B cell (primary cell): Measurements from ENCODE around the gene FMN2. TPM values are rescaled to one million over a fixed set of nuclear protein-coding genes. Genes with fewer than 3 reads are reported as not detected.

ENCODE experiments used
- ATAC-seq: fragments of 200-7000 bp; cut with Tn5 transposase; one replicate; pipeline ENCODE4 v1.10.0; 2021; ENCODE audit warnings: low read depth, mild to moderate bottlenecking, moderate number of reproducible peaks, moderate library complexity
- CTCF ChIA-PET: fragments of 350-600 bp; sonication (Branson Sonifier 250); formaldehyde crosslinking; loops from one replicate; lab custom pipeline; 2021; ENCODE audit warnings: antibody characterized with exemption, inconsistent platforms; lab: Charles Lee
- POLR2A ChIA-PET: fragments of 350-600 bp; sonication (Branson Sonifier 250); formaldehyde crosslinking; loops from one replicate; lab custom pipeline; 2021; ENCODE audit warnings: antibody characterized with exemption; lab: Charles Lee
- DNase-seq: peaks from one replicate; pipeline ENCODE4 v3.0.0; 2013
- H2AFZ ChIP-seq: 2 replicates; pipeline ENCODE4 v1.6.1; 2012; ENCODE audit warnings: mild to moderate bottlenecking, low read depth, low read length; ENCODE audit not compliant: insufficient read depth, poor library complexity, severe bottlenecking
- H3K27ac ChIP-seq, 2 donors: 1 replicate in 1 of 2; 2 replicates in 1 of 2; pipeline ENCODE4 v1.5.1; 2012 to 2013; ENCODE audit warnings: low read length in 2 of 2, mild to moderate bottlenecking in 2 of 2, moderate library complexity in 1 of 2
- H3K27me3 ChIP-seq, 4 experiments: fragments of 200-600 bp in 1 of 4; sonication (generic) in 1 of 4; replicated peaks in 1 of 4; 1 replicate in 2 of 4; 2 replicates in 2 of 4; pipeline versions ENCODE4 v1.6.1 to v1.7.0; 2013 to 2016; ENCODE audit warnings: low read length in 3 of 4, mild to moderate bottlenecking in 2 of 4, mixed read lengths in 1 of 4, moderate library complexity in 1 of 4; ENCODE audit not compliant: insufficient read depth in 4 of 4, control insufficient read depth in 3 of 4; ENCODE audit errors: control extremely low read depth in 1 of 4
- H3K36me3 ChIP-seq, 2 experiments: replicated peaks in 1 of 2; 1 replicate in 1 of 2; 2 replicates in 1 of 2; pipeline versions ENCODE4 v1.6.1 to v1.7.1; 2013; ENCODE audit warnings: low read length in 1 of 2; ENCODE audit not compliant: insufficient read depth in 2 of 2, control insufficient read depth in 1 of 2; ENCODE audit errors: control extremely low read depth in 1 of 2, extremely low read depth in 1 of 2
- H3K4me1 ChIP-seq, 2 donors: fragments of 200-600 bp in 1 of 2; sonication (generic) in 1 of 2; 1 replicate in 1 of 2; 2 replicates in 1 of 2; pipeline versions ENCODE4 v1.5.1 to v1.6.1; 2013 to 2017; ENCODE audit warnings: low read length in 2 of 2; ENCODE audit not compliant: control insufficient read depth in 2 of 2, insufficient read depth in 2 of 2
- H3K4me2 ChIP-seq: replicated peaks from 2 replicates; pipeline ENCODE3; 2012; ENCODE audit warnings: mild to moderate bottlenecking, low read depth, low read length; ENCODE audit not compliant: poor library complexity, severe bottlenecking
- H3K4me3 ChIP-seq, 5 experiments: fragments of 200-600 bp in 1 of 5; sonication (generic) in 1 of 5; 1 replicate in 3 of 5; 2 replicates in 2 of 5; pipeline versions ENCODE4 v1.5.1 to v1.7.0; 2011 to 2016; ENCODE audit warnings: low read length in 4 of 5, mild to moderate bottlenecking in 4 of 5, low read depth in 2 of 5, control low read depth in 1 of 5, moderate library complexity in 1 of 5; ENCODE audit not compliant: insufficient read depth in 1 of 5; ENCODE audit errors: control extremely low read depth in 1 of 5, extremely low read depth in 1 of 5
- H3K79me2 ChIP-seq: fragments of 200-600 bp; sonication (generic); one replicate; pipeline ENCODE4 v1.6.0; 2016; ENCODE audit warnings: low read length; ENCODE audit not compliant: control insufficient read depth, insufficient read depth
- H3K9ac ChIP-seq: fragments of 200-600 bp; sonication (generic); 2 replicates; pipeline ENCODE4 v1.6.1; 2017; ENCODE audit warnings: mild to moderate bottlenecking, low read length, moderate library complexity
- H3K9me3 ChIP-seq, 3 donors: one replicate each; pipeline versions ENCODE4 v1.6.1 to v1.7.1; 2013; ENCODE audit warnings: low read length in 2 of 3; ENCODE audit not compliant: control insufficient read depth in 2 of 3, insufficient read depth in 1 of 3; ENCODE audit errors: control extremely low read depth in 1 of 3
- H4K20me1 ChIP-seq: 2 replicates; pipeline ENCODE4 v1.6.0; 2012; ENCODE audit warnings: mild to moderate bottlenecking, low read length; ENCODE audit not compliant: insufficient read depth, control insufficient read depth, poor library complexity, severe bottlenecking
- H3K27ac Mint-ChIP-seq: one replicate; pipeline ENCODE4 v1.8.0; 2021; ENCODE audit warnings: mixed read lengths
- H3K27me3 Mint-ChIP-seq: one replicate; pipeline ENCODE4 v1.8.0; 2021; ENCODE audit warnings: mixed read lengths
- H3K4me1 Mint-ChIP-seq: one replicate; pipeline ENCODE4 v1.8.0; 2021; ENCODE audit warnings: mixed read lengths
- H3K4me3 Mint-ChIP-seq: one replicate; pipeline ENCODE4 v1.8.0; 2021; ENCODE audit warnings: mixed read lengths
- H3K9me3 Mint-ChIP-seq: one replicate; pipeline ENCODE4 v1.8.0; 2022; ENCODE audit warnings: mixed read lengths; ENCODE audit not compliant: insufficient read depth
- EZH2 ChIP-seq: IDR thresholded peaks from 2 replicates; pipeline ENCODE4 v1.6.1; 2012; ENCODE audit warnings: borderline replicate concordance, low read depth, mild to moderate bottlenecking, moderate library complexity, low read length; ENCODE audit not compliant: insufficient read depth, poor library complexity, severe bottlenecking
- WGBS: methylation state at CpG from one replicate; pipeline ENCODE4 v1.1.5; 2013; ENCODE audit warnings: missing lambda C conversion rate; ENCODE audit not compliant: insufficient coverage; 5-methylcytosine and 5-hydroxymethylcytosine counted together
- intact Hi-C: fragments of 100-400 bp; cut with micrococcal nuclease; formaldehyde crosslinking; loops from one replicate; pipeline ENCODE4 v1.10.0; 2022
- polyA plus RNA-seq: library from polyadenylated mRNA; depleted of rRNA; stranded (reverse); fragments of >200 nt; gene quantifications from 2 replicates; pipeline ENCODE4 v1.2.3, GENCODE V29; 2012
- total RNA-seq, 2 donors: library from RNA; stranded (reverse); fragments of 120-200 nt in 1 of 2; gene quantifications; 1 replicate in 1 of 2; 2 replicates in 1 of 2; pipeline versions ENCODE4 v1.2.3 to v1.2.4, GENCODE V29; 2013 to 2022
- TF ChIP-seq, protein P1 (sequence below): fragments of 200-600 bp; IDR thresholded peaks from one replicate; pipeline ENCODE4 v1.8.0; 2022; ENCODE audit warnings: antibody characterized with exemption, mild to moderate bottlenecking

Gene FMN2
- total and polyA plus RNA-seq, 2 donors (not counting 1 experiment from before 2014, with no cell fraction given): not detected

- H3K9ac ChIP-seq: no peak overlapping the region
- H3K27ac ChIP-seq: no peak overlapping the region
- intact Hi-C loops: no loop called here
- Mint-ChIP-seq H3K4me1 (no peaks in the 10 kb centered on the region), H3K27me3 (no peaks in the 10 kb centered on the region), H3K9me3 (no peaks in the 10 kb centered on the region), H3K27ac (no peak overlapping the region), H3K4me3 (no peak overlapping the region)
- ChIA-PET POLR2A (no interaction called here), CTCF (interaction anchor here (1.9 kb wide), 1 partner anchor 10 kb away, joined by 10 read pairs; no protein-coding TSS in a partner anchor)
- H3K36me3 ChIP-seq: no peaks in the 10 kb centered on the region
- no peak overlapping the region for H3K4me3 ChIP-seq
- DNase-seq: no peak
- TF ChIP-seq, protein P1, sequence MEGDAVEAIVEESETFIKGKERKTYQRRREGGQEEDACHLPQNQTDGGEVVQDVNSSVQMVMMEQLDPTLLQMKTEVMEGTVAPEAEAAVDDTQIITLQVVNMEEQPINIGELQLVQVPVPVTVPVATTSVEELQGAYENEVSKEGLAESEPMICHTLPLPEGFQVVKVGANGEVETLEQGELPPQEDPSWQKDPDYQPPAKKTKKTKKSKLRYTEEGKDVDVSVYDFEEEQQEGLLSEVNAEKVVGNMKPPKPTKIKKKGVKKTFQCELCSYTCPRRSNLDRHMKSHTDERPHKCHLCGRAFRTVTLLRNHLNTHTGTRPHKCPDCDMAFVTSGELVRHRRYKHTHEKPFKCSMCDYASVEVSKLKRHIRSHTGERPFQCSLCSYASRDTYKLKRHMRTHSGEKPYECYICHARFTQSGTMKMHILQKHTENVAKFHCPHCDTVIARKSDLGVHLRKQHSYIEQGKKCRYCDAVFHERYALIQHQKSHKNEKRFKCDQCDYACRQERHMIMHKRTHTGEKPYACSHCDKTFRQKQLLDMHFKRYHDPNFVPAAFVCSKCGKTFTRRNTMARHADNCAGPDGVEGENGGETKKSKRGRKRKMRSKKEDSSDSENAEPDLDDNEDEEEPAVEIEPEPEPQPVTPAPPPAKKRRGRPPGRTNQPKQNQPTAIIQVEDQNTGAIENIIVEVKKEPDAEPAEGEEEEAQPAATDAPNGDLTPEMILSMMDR: no peak
- TF ChIP-seq EZH2: no peak
- no peak for ATAC-seq
- WGBS: 100% methylated on average over 2 of the region's 2 CpGs
- H3K4me2 ChIP-seq: no peak overlapping the region
- H3K9me3 ChIP-seq: no peaks in the 10 kb centered on the region
- no peaks in the 10 kb centered on the region for H4K20me1 ChIP-seq
- no peaks in the 10 kb centered on the region for H3K4me1 ChIP-seq
- no peaks in the 10 kb centered on the region for H3K27me3 ChIP-seq
- no peak overlapping the region for H2AFZ ChIP-seq
- no peaks in the 10 kb centered on the region for H3K79me2 ChIP-seq
Observed at GRCh38 chr1:240148333-240148732, 56.6 kb downstream of the FMN2 start.

DNA sequence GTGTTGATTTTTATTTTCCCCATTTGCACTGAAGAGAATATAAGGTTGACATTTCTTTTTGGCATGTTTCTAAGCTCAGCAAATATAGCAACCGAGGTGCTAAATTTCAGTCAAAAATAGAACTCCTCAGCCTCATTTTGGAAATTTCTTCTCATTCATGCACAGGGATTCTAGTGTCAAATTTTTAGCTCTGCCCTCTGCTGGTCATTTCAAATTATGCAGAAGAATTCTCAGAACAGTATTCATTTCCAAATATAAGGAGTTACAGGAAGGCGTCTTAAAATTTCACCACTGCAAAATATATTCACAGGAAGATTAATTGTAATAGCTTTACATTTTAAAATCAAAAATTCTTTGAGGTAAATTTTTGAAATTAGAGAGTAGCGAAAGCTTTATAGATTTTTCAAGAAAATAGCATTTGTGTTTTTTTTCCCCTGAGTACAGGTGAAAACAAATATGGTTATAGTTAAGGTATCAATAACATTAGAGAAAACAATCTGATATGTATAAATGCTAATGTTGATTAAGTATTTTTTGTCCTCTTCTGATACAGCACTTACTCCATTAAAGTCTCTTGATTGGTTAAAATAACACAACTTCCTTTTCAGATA is 57.9 kb downstream of the FMN2 start:
- ChIA-PET POLR2A (no interaction called here), CTCF (interaction anchor here (1.2 to 1.9 kb wide), 7 partner anchors 8 to 198 kb away, joined by 3 to 10 read pairs (median 4); no protein-coding TSS in a partner anchor)
- no peak overlapping the region for H3K9ac ChIP-seq
- H3K9me3 ChIP-seq: no peaks in the 10 kb centered on the region
- TF ChIP-seq, protein P1: peak; percentile 76
- TF ChIP-seq EZH2: no peak
- no peaks in the 10 kb centered on the region for H3K79me2 ChIP-seq
- peaks cover 4% of the 10 kb centered on the region for H3K9me3 Mint-ChIP-seq
- H3K4me1 Mint-ChIP-seq: no peaks in the 10 kb centered on the region
- no peaks in the 10 kb centered on the region for H4K20me1 ChIP-seq
- 0% methylated on average over 1 of the region's 3 CpGs for WGBS
- no peak overlapping the region for H3K4me2 ChIP-seq
- H3K4me1 ChIP-seq: no peaks in the 10 kb centered on the region
- no peaks in the 10 kb centered on the region for H3K36me3 ChIP-seq
- DNase-seq: no peak
- ATAC-seq: no peak
- no peaks in the 10 kb centered on the region for H3K27me3 ChIP-seq
- no peak overlapping the region for H3K4me3 ChIP-seq
- intact Hi-C loops: no loop called here
- no peak overlapping the region for H3K27ac Mint-ChIP-seq
- no peaks in the 10 kb centered on the region for H3K27me3 Mint-ChIP-seq
- no peak overlapping the region for H3K4me3 Mint-ChIP-seq
- H2AFZ ChIP-seq: no peak overlapping the region
- no peak overlapping the region for H3K27ac ChIP-seq
